SKM-1 (cell line): ENCODE data around the gene CCDC154.
"Not testable (repeated sequence)": the region's sequence is repeated elsewhere in the genome, so short reads cannot be mapped to it uniquely, and the experiment has no call there.

Experiments used
- DNase-seq: peaks from one replicate; lab custom pipeline; 2025; ENCODE audit not compliant: unreplicated experiment; lab: John Stamatoyannopoulos, UW

Gene CCDC154

DNA sequence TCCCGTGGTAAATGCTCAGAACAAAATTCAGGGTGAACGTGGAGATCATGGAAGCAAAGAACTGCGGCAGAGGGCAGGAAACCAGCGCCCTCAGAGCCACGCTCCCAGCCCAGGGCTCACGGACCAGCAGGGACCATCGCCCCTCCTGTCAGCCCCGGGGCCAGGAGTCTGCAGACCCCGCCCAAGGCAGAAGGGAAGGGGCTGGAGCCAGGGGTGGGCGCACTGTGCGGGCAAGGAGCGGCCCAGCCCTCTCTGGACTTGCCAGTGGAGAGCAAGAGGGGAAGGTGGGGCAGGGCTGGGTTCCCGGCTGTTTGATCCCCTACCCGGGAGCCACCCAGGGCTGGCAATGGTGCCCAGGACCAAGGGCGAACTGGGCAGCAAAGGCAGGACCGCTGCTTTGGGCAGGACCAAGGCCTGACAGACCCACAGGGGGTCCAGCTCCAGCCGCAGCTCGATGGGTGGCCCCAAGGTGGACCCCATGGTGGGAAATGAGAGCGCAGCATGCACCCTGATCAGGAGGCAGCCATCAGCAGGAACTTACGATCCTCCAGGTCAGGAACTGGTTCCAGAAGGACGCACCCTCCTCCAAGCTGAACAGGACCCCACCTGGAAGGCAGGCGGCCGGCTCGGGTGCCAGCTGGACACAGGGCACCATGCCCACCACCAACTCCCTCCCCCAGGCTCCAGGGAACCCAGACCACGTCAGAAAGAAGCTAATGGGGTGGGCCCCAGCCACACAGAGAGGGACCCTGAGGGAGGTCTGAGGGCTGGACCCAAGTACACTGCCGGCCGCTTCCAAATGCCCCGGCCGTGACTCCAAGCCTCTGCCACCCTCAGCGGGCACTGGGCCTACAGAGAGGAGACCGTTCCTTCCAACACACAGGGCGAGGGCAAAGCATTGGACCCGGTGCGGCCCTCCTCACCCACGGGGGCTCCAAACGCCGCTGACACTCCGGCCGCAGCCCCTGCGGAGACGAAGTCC lies 11.1 kb upstream of the CCDC154 start:
- no peak for DNase-seq

DNA sequence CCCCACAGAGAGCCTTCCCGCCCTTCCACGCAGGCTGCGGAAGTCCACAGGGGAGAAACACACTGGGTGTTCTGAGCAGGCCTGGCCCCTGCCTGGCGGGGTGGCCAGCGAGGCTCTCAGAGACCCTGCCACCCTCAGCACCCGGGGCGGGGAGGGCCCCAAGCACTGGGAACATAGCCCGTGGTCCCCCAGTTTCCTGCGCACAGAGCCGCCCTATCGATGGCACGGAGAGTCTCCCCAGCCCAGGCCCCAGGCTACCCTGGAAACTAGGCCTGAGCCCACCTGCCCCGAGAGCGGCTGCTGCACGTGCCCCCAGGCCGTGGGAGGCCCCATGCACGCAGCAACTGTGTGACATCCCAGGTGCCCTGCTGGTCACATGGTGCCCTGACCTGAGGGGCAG lies 10.2 kb upstream of the CCDC154 start:
- no peak for DNase-seq

- DNase-seq, result no peak
These were observed 9.0 kb upstream of the CCDC154 start for GRCh38 chr16:1453316-1453715.

DNA sequence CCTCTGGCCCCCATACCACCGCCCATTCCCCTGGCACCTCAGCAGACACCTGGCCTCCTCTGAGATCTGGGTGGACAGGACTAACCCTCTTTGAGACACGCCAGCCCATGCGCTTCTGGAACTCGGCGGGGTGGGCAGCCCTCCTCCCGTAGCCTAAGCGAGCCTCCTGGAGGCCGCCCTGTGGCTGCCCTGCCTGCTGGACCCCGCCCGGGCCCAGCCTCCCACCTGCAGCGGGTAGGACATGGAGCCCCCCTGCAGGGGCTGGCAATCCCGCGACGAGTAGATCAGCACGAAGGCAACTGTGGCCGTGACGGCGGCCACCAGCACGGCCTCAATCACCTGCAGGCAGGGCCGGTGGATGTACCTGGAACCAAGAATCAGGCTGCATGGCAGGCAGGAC lies 8.2 kb upstream of the CCDC154 start:
- no peak for DNase-seq

DNA sequence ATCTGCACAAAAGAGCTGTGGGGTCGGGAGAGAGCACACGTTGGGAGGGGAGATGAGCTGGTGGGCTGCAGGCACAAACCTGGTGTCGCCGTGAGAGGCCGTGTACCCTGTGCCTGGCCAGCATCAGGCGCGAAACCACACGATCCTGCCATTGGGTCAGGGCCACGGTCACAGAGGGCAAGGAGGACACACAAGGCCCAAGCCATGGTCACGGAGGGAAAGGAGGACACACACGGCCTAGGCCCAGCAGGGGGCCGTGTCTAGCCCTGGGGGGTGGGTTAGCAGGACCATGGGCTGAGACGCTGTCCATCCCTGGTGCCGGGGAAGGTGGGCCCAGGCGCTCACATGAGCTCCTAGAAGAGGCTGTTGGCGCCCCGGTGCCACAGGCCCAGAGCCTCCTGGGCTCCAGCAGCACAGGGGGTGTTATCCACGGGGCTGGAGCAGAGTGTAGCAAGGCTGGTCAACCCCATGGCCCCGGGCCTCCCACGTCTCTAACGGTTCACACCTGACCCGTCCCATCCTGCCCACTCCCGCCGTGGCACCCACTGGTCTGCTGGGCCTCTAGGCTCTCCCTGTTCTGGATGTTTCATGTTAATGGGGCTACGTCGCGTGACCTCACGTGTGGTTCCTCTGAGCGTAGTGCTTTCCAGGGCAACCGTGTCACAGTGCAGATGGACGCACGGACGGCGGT lies 7.5 kb upstream of the CCDC154 start:
- DNase-seq, result no peak

- no peak for DNase-seq
These were observed 6.5 kb upstream of the CCDC154 start for GRCh38 chr16:1450841-1451240.

DNA sequence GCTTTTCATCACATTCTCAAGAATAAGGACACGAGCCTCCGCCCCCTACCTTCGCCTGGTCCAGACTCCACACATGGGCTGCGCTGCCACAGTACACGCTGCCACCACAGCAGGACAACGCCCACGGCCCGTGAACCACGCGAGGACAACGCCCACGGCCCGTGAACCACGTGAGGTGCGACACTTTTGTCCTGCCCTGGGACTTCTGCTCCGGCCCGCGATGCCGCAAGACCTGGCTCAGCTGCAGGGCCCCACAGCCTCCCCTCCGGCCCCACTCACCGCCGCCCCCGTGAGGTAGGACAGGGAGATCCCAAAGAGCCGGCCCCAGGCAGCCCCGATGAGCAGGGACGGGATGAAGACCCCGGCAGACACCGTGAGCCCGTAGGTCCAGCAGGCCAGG lies 5.9 kb upstream of the CCDC154 start:
- no peak for DNase-seq

- no peak for DNase-seq
These were observed 4.9 kb upstream of the CCDC154 start for GRCh38 chr16:1449201-1449788.

DNA sequence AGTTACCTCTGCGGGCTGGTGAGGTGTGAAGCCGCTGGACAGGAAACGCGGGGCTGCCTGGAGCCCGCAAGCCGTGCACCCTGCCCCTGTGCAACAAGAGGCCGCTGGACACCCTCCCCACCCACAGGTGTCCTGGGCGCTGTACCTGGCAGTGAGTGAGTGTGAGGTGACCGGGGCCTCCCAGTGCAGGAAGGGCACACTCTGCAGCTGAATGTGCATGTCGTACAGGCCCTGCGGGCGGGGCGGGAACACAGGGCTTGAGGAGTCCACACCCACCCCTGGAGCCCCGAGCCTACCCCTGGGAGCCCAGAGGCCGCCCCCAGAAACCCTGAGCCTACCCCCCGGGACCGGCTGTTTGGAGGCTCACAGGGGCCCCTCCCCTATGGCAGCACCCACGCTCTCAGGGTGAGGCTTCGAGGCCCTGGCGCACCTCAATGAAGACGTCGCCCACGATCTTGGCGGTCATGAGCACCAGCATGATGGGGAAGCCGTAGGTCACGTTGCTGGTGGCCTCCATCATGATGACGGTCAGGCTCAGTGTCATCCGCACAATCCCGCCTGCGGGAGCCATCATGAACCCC lies 4.3 kb upstream of the CCDC154 start:
- no peak for DNase-seq

DNA sequence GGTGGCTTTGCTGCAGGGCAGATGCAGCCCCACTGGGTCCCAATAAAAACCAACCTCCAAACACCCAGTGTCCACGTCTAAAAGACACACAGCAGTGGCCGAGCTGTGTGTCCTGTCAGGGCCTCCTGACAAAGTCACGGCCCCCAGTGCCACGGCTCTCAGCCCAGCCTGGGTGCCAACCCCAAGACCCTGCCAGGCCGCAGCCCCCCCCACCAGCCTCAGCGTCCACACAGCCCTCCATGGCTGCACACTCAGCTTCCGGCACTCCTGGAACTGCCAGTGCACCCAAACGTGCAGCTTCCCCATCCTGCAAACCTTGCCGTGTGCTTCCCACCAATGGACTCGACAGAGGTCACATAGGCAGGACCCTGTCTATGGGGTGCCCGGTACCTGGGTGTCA lies 3.6 kb upstream of the CCDC154 start:
- DNase-seq, result no peak

DNA sequence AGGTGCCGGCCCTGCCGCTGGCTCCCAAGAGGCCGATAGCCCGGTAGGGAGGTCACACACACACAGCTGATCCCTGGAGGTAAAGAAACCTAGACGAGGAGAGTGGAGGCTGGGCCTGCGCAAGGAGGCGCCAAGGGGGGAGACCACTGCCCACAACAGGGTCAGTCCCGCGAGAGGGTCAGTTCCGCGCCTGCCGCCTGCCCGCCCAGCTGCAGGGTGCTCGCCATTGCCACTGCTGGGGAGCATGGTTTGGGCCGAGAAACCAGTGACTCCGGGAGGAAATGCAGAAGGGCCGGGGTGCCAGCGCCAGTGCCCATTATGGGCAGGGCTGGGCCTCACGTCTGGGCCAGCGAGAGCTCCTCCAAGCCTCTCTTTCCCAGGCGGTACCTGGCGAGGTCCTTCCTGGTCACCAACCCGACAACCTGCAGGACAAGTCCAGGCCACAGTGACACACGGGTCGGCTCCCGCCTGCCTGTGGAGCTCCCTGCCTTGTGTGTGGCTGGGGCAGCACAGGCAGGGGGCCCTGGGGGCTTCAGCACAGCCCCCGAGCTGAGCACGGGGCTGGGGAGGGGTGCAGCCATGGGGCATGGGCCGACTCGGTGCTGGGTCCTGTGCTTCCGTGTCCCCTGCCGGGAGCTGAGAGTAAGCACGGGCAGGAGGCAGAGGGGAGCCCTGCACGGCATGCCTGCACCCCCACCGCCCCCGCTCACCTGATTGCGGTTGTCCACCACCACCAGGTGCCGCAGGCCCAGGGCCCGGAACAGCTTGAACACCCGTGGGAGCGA lies 2.1 kb upstream of the CCDC154 start:
- DNase-seq, result no peak

DNA sequence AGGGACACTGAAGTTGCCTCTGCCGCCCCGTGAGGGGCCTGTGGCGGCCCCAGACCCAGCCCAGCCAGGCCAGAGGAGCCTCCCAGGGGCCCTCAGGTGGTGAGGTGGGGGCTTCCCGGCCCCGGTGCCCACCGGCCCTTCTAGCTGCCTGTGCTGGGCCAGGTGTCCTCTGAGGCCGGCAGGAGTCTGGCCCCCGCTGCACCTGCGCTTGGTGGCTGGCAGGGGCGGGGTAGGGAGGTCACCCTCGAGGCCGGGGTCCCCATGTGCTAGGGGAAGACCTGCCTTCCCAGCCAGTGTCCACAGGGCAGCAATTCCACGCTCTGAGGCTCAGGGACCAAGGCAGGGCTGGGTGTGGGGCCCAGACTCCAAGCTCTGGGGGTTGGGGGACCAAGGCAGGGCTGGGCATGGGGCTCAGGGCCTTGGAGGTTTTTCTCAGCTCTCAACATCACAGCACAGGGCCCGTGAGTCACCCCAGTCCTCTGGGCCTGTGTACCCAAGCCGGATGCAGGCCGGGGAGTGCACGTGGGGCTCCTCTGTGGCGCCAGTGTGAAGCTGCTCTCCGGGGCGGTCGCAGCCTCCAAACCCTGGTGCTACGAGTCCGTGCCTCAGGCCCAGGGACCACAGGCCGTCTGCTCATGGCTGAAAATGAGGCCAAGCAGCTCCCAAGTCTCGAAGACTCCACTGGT lies 1.3 kb upstream of the CCDC154 start:
- DNase-seq, result no peak

DNA sequence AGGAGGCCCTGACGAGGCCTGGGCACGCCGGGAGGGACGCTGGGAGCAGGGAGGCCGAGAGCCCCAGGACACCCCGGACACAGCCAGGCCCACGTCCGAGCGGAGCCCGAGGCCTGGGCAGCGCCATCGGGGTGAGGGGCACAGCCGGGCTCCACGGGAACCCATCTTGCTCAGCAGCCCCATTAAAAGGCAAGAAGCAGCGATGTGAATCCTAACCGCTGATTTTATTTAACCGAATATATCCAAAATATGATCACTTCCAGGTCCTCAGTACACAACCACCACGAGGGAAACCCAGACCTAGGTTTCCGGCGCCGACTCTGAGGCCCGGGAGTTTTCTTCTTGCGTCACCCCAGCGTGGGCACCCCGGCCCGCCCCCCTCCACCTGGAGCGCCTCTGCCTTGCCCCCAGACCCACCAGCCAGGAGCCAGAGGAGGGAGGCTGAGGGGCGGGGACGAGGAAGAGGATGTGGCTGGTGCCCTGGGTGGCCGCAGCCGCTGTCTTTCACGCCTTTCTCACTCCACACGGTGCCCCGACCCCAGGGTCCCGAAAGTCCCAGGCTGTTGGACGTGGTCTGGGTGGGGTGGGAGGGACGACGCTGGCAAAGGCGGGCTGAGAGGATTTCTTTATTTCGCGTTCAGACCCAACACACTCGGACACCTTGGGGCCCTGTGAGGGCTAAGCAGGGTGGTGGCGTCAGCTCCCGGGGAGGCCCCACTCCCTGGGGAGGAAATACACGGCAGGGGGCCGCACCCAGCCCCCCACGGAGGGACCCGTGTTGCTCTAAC lies 568 bp upstream of the CCDC154 start:
- no peak for DNase-seq

GRCh38 chr16:1443403-1443973 lies 868 bp downstream of the CCDC154 start:
- DNase-seq, result no peak

DNA sequence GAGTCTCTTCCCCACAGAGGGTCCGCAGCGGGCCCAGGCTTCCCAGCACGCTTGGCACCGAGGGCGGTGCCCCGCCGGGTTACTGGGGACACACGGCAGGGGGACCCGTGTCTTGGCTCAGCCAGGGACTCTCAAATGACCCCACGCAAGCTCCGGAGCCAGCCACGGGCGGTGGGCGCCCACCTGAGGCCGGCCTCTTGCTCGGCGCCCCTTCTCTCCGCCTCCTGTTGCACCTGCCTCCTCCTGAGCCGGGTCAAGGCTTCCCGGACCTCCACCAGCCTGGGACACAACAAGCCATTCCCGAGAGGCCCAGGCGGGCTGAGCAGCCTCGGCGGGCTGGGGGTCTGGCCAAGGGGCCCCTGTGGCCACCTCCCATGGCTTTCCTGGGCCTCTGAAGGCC lies 1.7 kb downstream of the CCDC154 start:
- DNase-seq, result no peak

DNA sequence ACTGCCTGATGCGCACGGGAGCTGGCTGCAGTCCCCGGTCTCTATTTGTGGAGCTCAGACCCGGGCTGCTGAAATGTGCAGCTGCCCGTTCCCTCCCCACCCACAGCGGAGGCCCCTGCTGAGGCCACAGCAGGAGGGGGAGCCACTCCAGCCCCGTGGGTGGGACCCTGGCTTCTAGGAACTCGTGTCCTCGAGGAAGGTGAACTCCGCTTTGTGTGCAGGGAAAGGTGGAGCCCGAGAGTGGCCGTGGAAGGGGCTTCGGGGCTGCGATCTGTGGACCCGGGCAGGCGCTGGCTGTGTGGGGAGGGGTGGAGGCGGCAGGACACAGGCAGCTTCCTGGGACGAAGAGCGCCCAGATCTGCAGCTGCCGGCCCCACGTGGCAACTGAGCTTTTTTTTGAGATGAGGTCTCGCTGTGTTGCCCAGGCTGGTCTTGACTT lies 2.9 kb downstream of the CCDC154 start:
- DNase-seq, result no peak

DNA sequence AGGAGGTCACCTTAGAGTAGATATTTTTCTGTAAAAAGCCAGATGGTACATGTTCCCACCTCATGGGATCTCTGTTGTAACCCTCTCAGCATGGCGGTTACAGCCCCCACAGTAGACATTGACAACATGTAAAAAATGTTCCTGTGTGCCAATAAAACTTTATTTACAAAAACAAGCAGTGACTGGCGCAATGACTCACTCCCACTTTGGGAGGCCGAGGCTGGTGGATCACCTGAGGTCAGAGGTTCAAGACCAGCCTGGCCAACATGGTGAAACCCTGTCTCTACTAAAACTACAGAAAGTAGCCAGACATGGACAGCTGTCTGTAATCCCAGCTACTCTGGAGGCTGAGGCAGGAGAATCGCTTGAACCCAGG lies 4.7 kb downstream of the CCDC154 start:
- DNase-seq, result not testable (repeated sequence)

GRCh38 chr16:1439058-1439698 lies 5.2 kb downstream of the CCDC154 start:
- no peak for DNase-seq
